Osteoblast (primary cell): ENCODE measurements around the gene ATG9B. TPM values are rescaled to one million over a fixed set of nuclear protein-coding genes. Genes with fewer than 3 reads are reported as not detected.

Source experiments
- DNase-seq: peaks from one replicate; pipeline ENCODE4 v3.0.0; 2011; ENCODE audit warnings: low spot score, mixed read lengths; ENCODE audit not compliant: insufficient read length; ENCODE audit errors: missing footprints
- H2AFZ ChIP-seq: 2 replicates; pipeline ENCODE4 v1.6.0; 2011; ENCODE audit warnings: mild to moderate bottlenecking, low read length
- H3K27ac ChIP-seq: 2 replicates; pipeline ENCODE4 v1.5.1; 2011; ENCODE audit warnings: mild to moderate bottlenecking, low read depth, low read length, moderate library complexity
- H3K27me3 ChIP-seq: 2 replicates; pipeline ENCODE4 v1.6.0; 2012; ENCODE audit warnings: mild to moderate bottlenecking, control low read depth, inconsistent platforms, low read length, moderate library complexity; ENCODE audit not compliant: insufficient read depth
- H3K36me3 ChIP-seq: 2 replicates; pipeline ENCODE4 v1.5.1; 2011; ENCODE audit warnings: mild to moderate bottlenecking, low read length, control low read depth, moderate library complexity; ENCODE audit not compliant: insufficient read depth
- H3K4me1 ChIP-seq: 2 replicates; pipeline ENCODE4 v1.5.1; 2011; ENCODE audit warnings: mild to moderate bottlenecking, low read length, control low read depth, moderate library complexity; ENCODE audit not compliant: insufficient read depth
- H3K4me2 ChIP-seq: 2 replicates; pipeline ENCODE4 v1.6.0; 2011; ENCODE audit warnings: mild to moderate bottlenecking, low read length; ENCODE audit not compliant: insufficient read depth
- H3K4me3 ChIP-seq: fragments of 200-600 bp; sonication (generic); 3 replicates; pipeline ENCODE4 v1.5.1; 2012; ENCODE audit warnings: mild to moderate bottlenecking, low read length, inconsistent platforms; ENCODE audit not compliant: insufficient read depth
- H3K79me2 ChIP-seq: 2 replicates; pipeline ENCODE4 v1.6.0; 2012; ENCODE audit warnings: mild to moderate bottlenecking, low read length, control low read depth, inconsistent platforms; ENCODE audit not compliant: insufficient read depth
- H3K9me3 ChIP-seq: 2 replicates; pipeline ENCODE4 v1.5.1; 2011; ENCODE audit warnings: low read depth, low read length, control low read depth
- H4K20me1 ChIP-seq: 2 replicates; pipeline ENCODE4 v1.6.0; 2012; ENCODE audit warnings: mild to moderate bottlenecking, low read length, control low read depth; ENCODE audit not compliant: insufficient read depth
- total RNA-seq: library from RNA; depleted of rRNA; stranded (reverse); fragments of >200 nt; gene quantifications from 2 replicates; pipeline ENCODE4 v1.2.3, GENCODE V29; 2012
- TF ChIP-seq, protein P1 (sequence below): IDR thresholded peaks from 2 replicates; pipeline ENCODE4 v1.5.1; 2011; ENCODE audit warnings: mild to moderate bottlenecking, low read depth, low read length, moderate library complexity; ENCODE audit errors: extremely low read depth

Gene ATG9B
- total RNA-seq, 1 donor: not detected

DNA sequence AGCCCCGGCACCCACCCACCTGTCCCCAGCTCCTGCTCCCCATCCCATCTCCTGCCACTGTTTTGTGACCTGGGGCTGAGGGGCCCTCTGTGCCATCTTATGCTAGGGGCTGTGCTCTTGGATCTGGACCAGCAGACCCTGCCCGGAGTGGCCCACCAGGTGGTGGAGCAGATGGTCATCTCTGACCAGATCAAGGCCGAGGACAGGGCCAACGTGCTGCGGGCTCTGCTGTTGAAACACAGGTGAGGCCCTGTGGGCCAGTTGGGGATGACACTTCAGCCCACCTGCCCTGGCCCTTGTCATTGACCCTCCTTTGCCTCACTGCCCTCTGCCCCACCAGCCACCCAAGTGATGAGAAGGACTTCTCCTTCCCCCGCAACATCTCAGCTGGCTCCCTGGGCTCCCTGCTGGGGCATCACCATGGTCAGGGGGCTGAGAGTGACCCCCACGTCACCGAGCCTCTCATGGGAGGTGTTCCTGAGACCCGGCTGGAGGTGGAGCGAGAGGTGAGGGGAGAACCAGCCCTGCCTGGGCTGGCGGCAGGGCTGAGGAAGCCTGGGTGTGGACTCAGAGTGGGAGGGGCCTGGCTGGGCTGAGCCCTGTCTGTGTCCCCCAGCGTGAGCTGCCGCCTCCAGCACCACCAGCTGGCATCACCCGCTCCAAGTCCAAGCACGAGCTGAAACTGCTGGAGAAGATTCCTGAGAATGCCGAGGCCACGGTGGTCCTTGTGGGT is 45.7 kb upstream of the ATG9B start:
- Histone ChIP-seq H2AFZ (no peak overlapping the region), H3K36me3 (peaks cover 68% of the 10 kb centered on the region)

DNA sequence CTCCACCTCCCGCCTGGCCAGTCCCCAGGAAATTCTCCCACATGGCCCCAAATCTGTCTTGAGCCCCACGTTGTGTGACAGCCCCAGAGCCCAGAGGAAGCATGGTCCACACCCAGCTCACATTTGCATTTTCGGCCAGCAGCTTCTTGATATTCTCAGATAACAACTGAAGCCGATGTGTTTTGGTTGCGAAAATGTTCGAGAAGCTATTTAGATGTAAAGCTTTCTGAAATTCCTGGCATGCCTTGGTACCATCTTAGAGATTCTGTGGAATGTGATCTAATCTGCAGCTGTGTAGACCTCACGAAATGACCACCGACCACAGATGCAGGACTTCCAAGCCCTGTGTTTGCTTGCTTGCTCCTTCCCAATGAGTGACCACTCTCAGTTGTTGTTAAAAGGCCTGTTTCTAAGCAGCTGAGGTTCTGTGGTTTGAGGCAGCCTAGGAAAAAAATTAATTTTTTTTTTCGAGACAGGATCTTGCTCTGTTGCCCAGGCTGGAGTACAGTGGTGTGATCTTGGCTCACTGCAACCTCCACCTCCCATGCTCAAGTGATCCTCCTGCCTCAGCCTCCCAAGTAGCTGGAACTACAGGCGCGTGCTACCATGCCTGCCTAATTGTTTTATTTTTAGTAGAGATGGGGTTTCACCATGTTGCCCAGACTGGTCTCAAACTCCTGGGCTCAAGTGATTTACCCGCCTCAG is 43.9 kb upstream of the ATG9B start:
- H3K36me3 ChIP-seq: peaks cover 66% of the 10 kb centered on the region
- no peak overlapping the region for H2AFZ ChIP-seq
- H3K4me3 ChIP-seq: no peak overlapping the region
- no peak overlapping the region for H3K27ac ChIP-seq
- no peaks in the 10 kb centered on the region for H3K4me1 ChIP-seq
- no peak for DNase-seq
- no peak overlapping the region for H3K4me2 ChIP-seq
- no peaks in the 10 kb centered on the region for H3K27me3 ChIP-seq
- peaks cover 13% of the 10 kb centered on the region for H3K79me2 ChIP-seq
- TF ChIP-seq, protein P1, sequence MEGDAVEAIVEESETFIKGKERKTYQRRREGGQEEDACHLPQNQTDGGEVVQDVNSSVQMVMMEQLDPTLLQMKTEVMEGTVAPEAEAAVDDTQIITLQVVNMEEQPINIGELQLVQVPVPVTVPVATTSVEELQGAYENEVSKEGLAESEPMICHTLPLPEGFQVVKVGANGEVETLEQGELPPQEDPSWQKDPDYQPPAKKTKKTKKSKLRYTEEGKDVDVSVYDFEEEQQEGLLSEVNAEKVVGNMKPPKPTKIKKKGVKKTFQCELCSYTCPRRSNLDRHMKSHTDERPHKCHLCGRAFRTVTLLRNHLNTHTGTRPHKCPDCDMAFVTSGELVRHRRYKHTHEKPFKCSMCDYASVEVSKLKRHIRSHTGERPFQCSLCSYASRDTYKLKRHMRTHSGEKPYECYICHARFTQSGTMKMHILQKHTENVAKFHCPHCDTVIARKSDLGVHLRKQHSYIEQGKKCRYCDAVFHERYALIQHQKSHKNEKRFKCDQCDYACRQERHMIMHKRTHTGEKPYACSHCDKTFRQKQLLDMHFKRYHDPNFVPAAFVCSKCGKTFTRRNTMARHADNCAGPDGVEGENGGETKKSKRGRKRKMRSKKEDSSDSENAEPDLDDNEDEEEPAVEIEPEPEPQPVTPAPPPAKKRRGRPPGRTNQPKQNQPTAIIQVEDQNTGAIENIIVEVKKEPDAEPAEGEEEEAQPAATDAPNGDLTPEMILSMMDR: no peak
- H4K20me1 ChIP-seq: peaks cover 10% of the 10 kb centered on the region
- no peaks in the 10 kb centered on the region for H3K9me3 ChIP-seq

More for the DNA sequence above, 45.7 kb upstream of the ATG9B start:
- Histone ChIP-seq H3K27ac (no peak overlapping the region), H3K4me3 (no peak overlapping the region), H3K4me1 (no peaks in the 10 kb centered on the region), H4K20me1 (peaks cover 5% of the 10 kb centered on the region), H3K9me3 (no peaks in the 10 kb centered on the region), H3K27me3 (no peaks in the 10 kb centered on the region), H3K4me2 (no peak overlapping the region), H3K79me2 (peaks cover under 1% of the 10 kb centered on the region)
- TF ChIP-seq, protein P1: no peak
- peak; percentile 84 for DNase-seq

DNA sequence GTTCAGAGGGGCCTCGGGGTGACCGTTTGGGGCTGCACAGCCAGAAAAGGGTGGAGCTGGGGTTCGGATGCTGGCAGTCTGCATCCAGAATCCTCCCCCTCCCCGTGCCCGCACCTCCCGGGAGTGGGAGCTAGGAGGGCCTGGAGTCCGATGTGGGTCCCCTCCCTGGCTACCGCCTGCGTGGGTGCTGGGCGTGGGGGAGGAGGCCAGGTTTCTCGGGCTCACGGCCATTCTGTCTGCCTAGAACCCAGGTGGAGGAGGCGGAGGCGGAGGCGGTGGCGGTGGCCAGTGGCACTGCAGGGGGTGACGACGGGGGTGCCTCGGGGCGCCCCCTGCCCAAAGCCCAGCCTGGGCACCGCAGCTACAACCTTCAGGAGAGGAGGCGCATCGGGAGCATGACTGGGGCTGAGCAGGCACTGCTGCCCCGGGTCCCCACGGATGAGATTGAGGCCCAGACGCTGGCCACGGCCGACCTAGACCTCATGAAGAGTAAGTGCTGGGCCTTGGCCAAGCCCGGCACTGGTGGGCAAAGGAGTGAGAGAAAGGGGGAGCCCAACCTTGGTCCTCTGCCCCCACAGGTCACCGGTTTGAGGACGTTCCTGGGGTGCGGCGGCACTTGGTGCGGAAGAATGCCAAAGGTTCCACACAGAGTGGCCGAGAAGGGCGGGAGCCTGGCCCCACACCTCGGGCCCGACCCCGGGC is 42.1 kb upstream of the ATG9B start:
- TF ChIP-seq, protein P1: no peak
- no peak for DNase-seq
- no peak overlapping the region for H3K4me2 ChIP-seq
- peaks cover 14% of the 10 kb centered on the region for H4K20me1 ChIP-seq
- H3K9me3 ChIP-seq: no peaks in the 10 kb centered on the region
- H3K4me3 ChIP-seq: no peak overlapping the region
- H3K4me1 ChIP-seq: peaks cover 14% of the 10 kb centered on the region
- no peaks in the 10 kb centered on the region for H3K27me3 ChIP-seq
- no peak overlapping the region for H2AFZ ChIP-seq
- no peak overlapping the region for H3K27ac ChIP-seq
- H3K36me3 ChIP-seq: peaks cover 54% of the 10 kb centered on the region
- H3K79me2 ChIP-seq: peaks cover 28% of the 10 kb centered on the region

DNA sequence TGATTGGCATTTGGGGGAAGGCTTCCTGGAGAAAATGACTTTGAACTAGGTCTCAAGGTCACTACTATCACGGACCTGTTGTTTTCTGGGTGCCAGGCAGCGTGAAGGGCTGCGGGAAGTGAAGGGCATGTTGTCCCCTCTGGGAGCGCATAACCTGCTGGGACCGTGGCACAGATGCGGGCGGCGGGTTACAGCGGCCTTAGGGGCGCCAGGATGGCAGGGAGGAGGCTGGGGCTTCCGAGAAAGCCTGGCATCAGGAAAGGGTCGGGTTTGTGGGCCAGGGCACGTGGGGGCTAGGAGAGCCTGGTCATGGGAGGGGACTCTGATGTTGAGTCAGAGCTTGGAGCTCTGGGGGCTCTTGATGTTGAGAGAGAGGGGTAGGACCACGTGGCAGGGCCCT is 41.2 kb upstream of the ATG9B start:
- Histone ChIP-seq H3K27me3 (no peaks in the 10 kb centered on the region), H2AFZ (no peak overlapping the region), H3K27ac (no peak overlapping the region), H3K9me3 (no peaks in the 10 kb centered on the region), H3K36me3 (peaks cover 51% of the 10 kb centered on the region), H4K20me1 (peaks cover 21% of the 10 kb centered on the region), H3K4me2 (no peak overlapping the region), H3K79me2 (peaks cover 37% of the 10 kb centered on the region), H3K4me1 (peaks cover 23% of the 10 kb centered on the region), H3K4me3 (no peak overlapping the region)
- TF ChIP-seq, protein P1: no peak
- no peak for DNase-seq
